ENCODE results near the gene ROBO1. TPM values are rescaled to one million over a fixed set of nuclear protein-coding genes. Genes with fewer than 3 reads are reported as not detected.
"Not testable (repeated sequence)": the region's sequence is repeated elsewhere in the genome, so short reads cannot be mapped to it uniquely, and the experiment has no call there.

Gene ROBO1
- total and polyA plus RNA-seq, 3 experiments from 2014 or later: 0.54 to 0.59 (median 0.55) TPM

DNA sequence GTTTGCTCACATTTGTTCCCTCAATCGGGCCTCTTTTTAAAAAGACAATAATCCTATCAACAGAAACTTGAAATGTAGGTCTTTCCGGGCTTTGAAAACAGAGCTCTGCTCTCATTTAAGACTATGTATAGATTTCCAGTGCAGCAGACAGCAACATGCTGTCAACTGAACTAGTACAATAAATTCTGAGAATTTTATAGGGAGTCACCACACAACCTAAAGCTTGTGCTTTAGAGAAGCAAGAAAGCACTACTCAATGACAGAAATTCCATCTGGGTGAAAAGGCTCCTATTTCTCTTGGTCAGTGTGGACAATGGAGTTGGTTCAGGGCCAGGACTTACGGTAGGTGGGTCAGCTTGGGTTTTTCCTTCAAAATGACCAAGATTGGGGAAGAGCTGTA lies 583.5 kb downstream of the ROBO1 start:
- ChIA-PET POLR2A (no interaction called here), CTCF (interaction anchor here (1.3 kb wide), 1 partner anchor 11 kb away, joined by 3 read pairs; no protein-coding TSS in a partner anchor)
- Mint-ChIP-seq H3K27ac (no peak overlapping the region), H3K4me1 (no peaks in the 10 kb centered on the region), H3K36me3 (no peaks in the 10 kb centered on the region), H3K27me3 (no peaks in the 10 kb centered on the region), H3K4me3 (no peak overlapping the region), H3K9me3 (peaks cover 3 to 21% (median 18%) of the 10 kb centered on the region in 5 donors)
- H3K27ac ChIP-seq (ENCODE audit: low read depth, low read length): no peak overlapping the region
- no peaks in the 10 kb centered on the region for H3K9me3 ChIP-seq (ENCODE audit: low read length)
- no peak overlapping the region for H3K4me3 ChIP-seq (ENCODE audit: low read length)
- no peak for DNase-seq
- no peaks in the 10 kb centered on the region for H3K4me1 ChIP-seq (ENCODE audit: insufficient read depth, low read length)
- H3K36me3 ChIP-seq (ENCODE audit: insufficient read depth, low read length): no peaks in the 10 kb centered on the region
- H3K27me3 ChIP-seq (ENCODE audit: insufficient read depth, low read length, poor library complexity, severe bottlenecking): no peaks in the 10 kb centered on the region

DNA sequence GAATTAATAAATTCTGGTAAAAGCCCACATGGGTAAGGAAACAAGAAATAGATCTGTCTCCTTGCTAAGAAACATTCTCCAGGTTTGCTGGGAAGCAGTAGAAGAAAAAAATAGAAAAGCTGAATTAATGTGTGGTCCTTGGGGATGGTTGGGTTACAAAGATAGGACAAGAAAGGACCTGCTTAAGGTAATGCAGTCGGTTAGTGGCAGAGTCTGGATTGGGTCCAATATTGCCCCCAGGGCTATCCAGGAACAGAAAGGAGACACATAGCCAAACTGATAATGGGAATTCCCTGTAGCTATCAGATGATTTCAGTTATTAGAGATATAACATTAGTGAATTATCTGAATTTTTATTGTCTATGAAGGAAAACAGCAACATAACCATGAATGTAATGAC lies 584.3 kb downstream of the ROBO1 start:
- no peak overlapping the region for H3K27ac ChIP-seq (ENCODE audit: low read depth, low read length)
- ChIA-PET POLR2A (no interaction called here), CTCF (interaction anchor here (1.3 kb wide), 1 partner anchor 12 kb away, joined by 3 read pairs; no protein-coding TSS in a partner anchor)
- H3K36me3 Mint-ChIP-seq: no peaks in the 10 kb centered on the region
- H3K9me3 ChIP-seq (ENCODE audit: low read length): no peaks in the 10 kb centered on the region
- H3K27me3 ChIP-seq (ENCODE audit: insufficient read depth, low read length, poor library complexity, severe bottlenecking): no peaks in the 10 kb centered on the region
- no peak for DNase-seq
- no peaks in the 10 kb centered on the region for H3K36me3 ChIP-seq (ENCODE audit: insufficient read depth, low read length)
- peaks cover 3 to 21% (median 18%) of the 10 kb centered on the region in 5 donors for H3K9me3 Mint-ChIP-seq
- no peak overlapping the region for H3K4me3 Mint-ChIP-seq
- H3K4me1 ChIP-seq (ENCODE audit: insufficient read depth, low read length): no peaks in the 10 kb centered on the region
- H3K4me1 Mint-ChIP-seq: no peaks in the 10 kb centered on the region
- no peaks in the 10 kb centered on the region for H3K27me3 Mint-ChIP-seq
- no peak overlapping the region for H3K4me3 ChIP-seq (ENCODE audit: low read length)
- no peak overlapping the region for H3K27ac Mint-ChIP-seq

DNA sequence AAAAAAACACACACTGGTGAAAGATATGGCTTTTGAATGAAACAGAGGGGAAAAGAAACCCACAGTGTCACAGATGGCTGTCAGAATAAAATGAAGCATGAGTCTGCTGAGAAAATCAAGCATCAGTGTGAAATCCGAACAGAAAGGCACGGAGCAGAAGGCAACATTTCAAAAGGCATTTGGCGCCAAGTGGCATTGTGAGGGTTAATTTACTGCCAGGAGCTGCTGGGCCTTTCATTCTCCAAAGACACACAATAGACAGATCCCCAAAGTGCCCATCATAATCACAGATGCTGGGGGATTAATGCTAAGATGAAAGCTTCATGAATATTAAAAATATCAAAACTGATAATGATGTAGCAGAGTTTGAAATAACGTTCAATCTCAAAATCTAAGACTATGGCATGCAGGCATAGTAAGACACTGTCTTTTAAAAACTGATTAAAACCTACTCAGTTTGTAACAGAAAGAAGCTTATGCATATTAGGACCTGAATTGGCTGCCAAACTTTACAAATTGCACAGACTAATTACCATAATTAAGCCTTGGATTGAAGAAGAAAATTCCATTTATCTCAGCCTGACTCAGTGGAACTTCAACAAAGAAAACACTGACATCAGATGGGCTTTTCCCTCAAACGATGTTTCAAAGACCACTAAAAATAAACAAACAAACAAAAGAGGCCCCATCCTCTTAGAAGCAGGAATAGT lies 589.2 kb downstream of the ROBO1 start:
- Histone ChIP-seq H3K36me3 (ENCODE audit: insufficient read depth, low read length) (no peaks in the 10 kb centered on the region), H3K27ac (ENCODE audit: low read depth, low read length) (no peak overlapping the region), H3K9me3 (ENCODE audit: low read length) (no peaks in the 10 kb centered on the region), H3K4me3 (ENCODE audit: low read length) (no peak overlapping the region), H3K27me3 (ENCODE audit: insufficient read depth, low read length, poor library complexity, severe bottlenecking) (no peaks in the 10 kb centered on the region), H3K4me1 (ENCODE audit: insufficient read depth, low read length) (no peaks in the 10 kb centered on the region)
- Mint-ChIP-seq H3K36me3 (no peaks in the 10 kb centered on the region), H3K4me1 (no peaks in the 10 kb centered on the region), H3K27ac (no peak overlapping the region), H3K4me3 (no peak overlapping the region), H3K27me3 (no peaks in the 10 kb centered on the region), H3K9me3 (peaks cover 3 to 19% (median 16%) of the 10 kb centered on the region in 5 donors)
- CTCF ChIA-PET: no interaction called here
- DNase-seq: no peak
- POLR2A ChIA-PET: no interaction called here

DNA sequence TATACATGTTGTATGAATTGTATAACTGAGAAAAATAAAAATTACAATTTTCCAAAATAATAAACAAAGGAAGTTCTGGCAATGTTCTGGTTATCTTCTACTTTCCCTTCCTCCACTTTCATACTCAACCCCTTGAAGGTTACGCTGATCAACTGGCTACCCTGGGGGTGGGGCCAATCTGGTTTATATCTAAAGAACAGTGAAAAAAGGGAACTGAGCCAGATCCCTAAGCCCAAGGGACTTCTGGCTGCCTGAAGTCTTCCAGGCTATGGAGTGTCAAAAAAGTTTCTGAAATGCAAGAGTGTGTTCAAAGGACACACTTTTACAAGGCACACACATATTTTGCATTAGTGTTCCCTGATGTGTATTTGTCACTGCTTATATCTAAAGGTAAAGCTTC lies 591.9 kb downstream of the ROBO1 start:
- no peaks in the 10 kb centered on the region for H3K4me1 ChIP-seq (ENCODE audit: insufficient read depth, low read length)
- H3K27ac ChIP-seq (ENCODE audit: low read depth, low read length): no peak overlapping the region
- Mint-ChIP-seq H3K9me3 (peaks cover 3 to 13% (median 5%) of the 10 kb centered on the region in 5 donors), H3K27me3 (no peaks in the 10 kb centered on the region), H3K4me3 (no peak overlapping the region), H3K36me3 (no peaks in the 10 kb centered on the region), H3K27ac (no peak overlapping the region), H3K4me1 (no peaks in the 10 kb centered on the region)
- H3K27me3 ChIP-seq (ENCODE audit: insufficient read depth, low read length, poor library complexity, severe bottlenecking): no peaks in the 10 kb centered on the region
- ChIA-PET CTCF (no interaction called here), POLR2A (no interaction called here)
- H3K9me3 ChIP-seq (ENCODE audit: low read length): no peaks in the 10 kb centered on the region
- no peak overlapping the region for H3K4me3 ChIP-seq (ENCODE audit: low read length)
- no peaks in the 10 kb centered on the region for H3K36me3 ChIP-seq (ENCODE audit: insufficient read depth, low read length)
- DNase-seq: no peak

DNA sequence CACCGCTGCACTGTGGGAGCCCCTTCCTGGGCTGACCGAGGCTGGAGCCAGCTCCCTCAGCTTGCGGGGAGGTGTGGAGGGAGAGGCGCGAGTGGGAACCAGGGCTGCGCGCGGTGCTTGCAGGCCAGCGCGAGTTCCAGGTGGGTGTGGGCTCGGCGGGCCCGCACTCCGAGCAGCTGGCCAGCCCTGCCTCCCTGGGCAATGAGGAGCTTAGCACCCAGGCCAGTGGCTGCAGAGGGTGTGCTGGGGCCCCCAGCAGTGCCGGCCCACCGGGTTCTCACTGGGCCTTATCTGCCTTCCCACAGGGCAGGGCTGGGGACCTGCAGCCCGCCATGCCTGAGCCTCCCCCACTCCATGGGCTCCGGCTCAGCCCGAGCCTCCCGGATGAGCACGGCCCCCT lies 594.5 kb downstream of the ROBO1 start:
- H3K27me3 Mint-ChIP-seq; H3K27me3 ChIP-seq (ENCODE audit: insufficient read depth, low read length, poor library complexity, severe bottlenecking); DNase-seq; H3K36me3 ChIP-seq (ENCODE audit: insufficient read depth, low read length); H3K4me3 Mint-ChIP-seq; H3K27ac ChIP-seq (ENCODE audit: low read depth, low read length); H3K36me3 Mint-ChIP-seq; H3K4me1 Mint-ChIP-seq; POLR2A ChIA-PET; H3K9me3 ChIP-seq (ENCODE audit: low read length); H3K27ac Mint-ChIP-seq; H3K4me1 ChIP-seq (ENCODE audit: insufficient read depth, low read length); H3K4me3 ChIP-seq (ENCODE audit: low read length); CTCF ChIA-PET; H3K9me3 Mint-ChIP-seq: not testable (repeated sequence)

DNA sequence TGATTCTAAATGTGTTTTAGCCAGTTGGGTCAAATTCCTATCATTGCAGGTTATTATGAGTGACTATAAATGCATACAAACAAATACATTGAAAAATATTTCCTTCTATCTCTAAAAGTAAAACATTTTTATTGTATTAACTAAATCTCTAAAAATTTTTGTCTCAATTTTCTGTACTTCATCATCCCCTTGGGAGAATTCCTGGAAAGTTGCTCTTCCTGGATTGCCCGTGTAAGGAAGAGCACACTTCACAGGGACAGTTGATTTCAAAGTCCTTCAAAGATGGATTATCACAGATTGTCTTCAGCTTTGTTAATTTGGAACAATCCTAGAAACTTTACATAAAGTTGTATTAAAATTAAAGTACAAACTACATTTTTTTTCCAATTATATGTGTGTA lies 595.6 kb downstream of the ROBO1 start:
- Histone ChIP-seq H3K27me3 (ENCODE audit: insufficient read depth, low read length, poor library complexity, severe bottlenecking) (no peaks in the 10 kb centered on the region), H3K4me1 (ENCODE audit: insufficient read depth, low read length) (no peaks in the 10 kb centered on the region), H3K9me3 (ENCODE audit: low read length) (no peaks in the 10 kb centered on the region), H3K4me3 (ENCODE audit: low read length) (no peak overlapping the region), H3K36me3 (ENCODE audit: insufficient read depth, low read length) (no peaks in the 10 kb centered on the region), H3K27ac (ENCODE audit: low read depth, low read length) (no peak overlapping the region)
- ChIA-PET CTCF (no interaction called here), POLR2A (no interaction called here)
- no peaks in the 10 kb centered on the region for H3K4me1 Mint-ChIP-seq
- DNase-seq: no peak
- H3K27ac Mint-ChIP-seq: no peak overlapping the region
- H3K4me3 Mint-ChIP-seq: no peak overlapping the region
- peaks cover 0 to 14% (median 12%) of the 10 kb centered on the region in 5 donors for H3K9me3 Mint-ChIP-seq
- no peaks in the 10 kb centered on the region for H3K36me3 Mint-ChIP-seq
- H3K27me3 Mint-ChIP-seq: no peaks in the 10 kb centered on the region

DNA sequence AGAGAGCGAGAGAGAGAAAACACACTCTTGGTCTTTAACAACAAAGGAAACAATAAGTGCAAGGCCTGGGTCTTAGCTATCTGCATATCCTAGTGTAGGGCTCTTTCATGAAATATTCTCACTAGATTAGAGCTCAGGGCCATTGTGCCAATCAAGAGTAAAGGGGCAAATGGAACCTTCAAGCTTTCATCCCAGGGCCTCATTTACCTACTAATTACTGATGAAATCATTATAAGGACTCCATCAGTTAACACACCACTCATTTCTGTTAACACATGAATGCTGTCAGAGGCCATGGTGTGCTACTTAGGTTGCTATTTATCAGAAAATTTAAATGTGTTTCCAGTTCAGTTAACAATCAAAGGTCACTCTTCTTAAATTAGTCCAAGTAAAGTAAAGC lies 597.8 kb downstream of the ROBO1 start:
- Histone ChIP-seq H3K4me1 (ENCODE audit: insufficient read depth, low read length) (no peaks in the 10 kb centered on the region), H3K36me3 (ENCODE audit: insufficient read depth, low read length) (no peaks in the 10 kb centered on the region), H3K27ac (ENCODE audit: low read depth, low read length) (no peak overlapping the region), H3K4me3 (ENCODE audit: low read length) (no peak overlapping the region), H3K27me3 (ENCODE audit: insufficient read depth, low read length, poor library complexity, severe bottlenecking) (no peaks in the 10 kb centered on the region), H3K9me3 (ENCODE audit: low read length) (no peaks in the 10 kb centered on the region)
- no peak for DNase-seq
- POLR2A ChIA-PET: no interaction called here
- Mint-ChIP-seq H3K4me1 (no peaks in the 10 kb centered on the region), H3K4me3 (no peak overlapping the region), H3K9me3 (peaks cover 0 to 18% (median 13%) of the 10 kb centered on the region in 5 donors), H3K27me3 (no peaks in the 10 kb centered on the region), H3K27ac (no peak overlapping the region), H3K36me3 (no peaks in the 10 kb centered on the region)
- CTCF ChIA-PET: no interaction called here

DNA sequence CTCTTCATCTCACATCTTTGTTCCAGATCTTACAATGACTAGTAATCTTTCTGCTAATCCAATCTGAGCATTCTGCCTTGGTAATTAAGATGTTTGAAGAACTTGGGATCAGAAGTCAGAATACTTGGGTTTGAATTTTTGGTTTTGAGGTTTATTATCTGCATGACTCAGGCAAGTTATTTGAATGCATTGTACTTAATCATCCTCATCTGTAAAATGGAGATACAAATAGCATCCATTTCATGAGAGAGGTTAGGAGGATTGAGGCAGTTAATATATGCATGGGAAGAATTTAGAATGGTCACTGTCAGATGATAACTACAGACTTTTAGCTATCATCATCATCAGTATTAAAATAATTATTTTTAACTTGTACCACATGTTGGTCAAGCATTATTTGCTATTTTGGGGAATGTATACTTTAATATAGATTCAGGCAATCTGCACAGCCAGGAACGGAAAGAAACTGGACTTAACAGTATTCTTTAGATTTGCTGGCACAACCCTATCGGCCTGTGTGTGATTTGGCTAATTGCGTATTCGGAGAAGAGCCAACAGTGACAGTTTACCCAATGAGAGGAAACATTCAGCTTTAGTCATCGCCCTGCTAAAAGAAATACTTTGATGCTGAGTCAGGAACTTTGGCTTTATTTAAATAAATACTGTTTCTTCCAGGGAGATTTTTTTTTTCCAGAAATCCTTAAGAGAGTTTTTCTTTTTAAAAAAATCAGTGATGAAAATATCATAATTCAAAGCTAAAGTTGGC lies 600.0 kb downstream of the ROBO1 start:
- H3K4me1 ChIP-seq (ENCODE audit: insufficient read depth, low read length): no peaks in the 10 kb centered on the region
- no peak overlapping the region for H3K4me3 Mint-ChIP-seq
- H3K9me3 ChIP-seq (ENCODE audit: low read length): no peaks in the 10 kb centered on the region
- no peak overlapping the region for H3K27ac Mint-ChIP-seq
- peaks cover 4 to 26% (median 12%) of the 10 kb centered on the region in 5 donors for H3K9me3 Mint-ChIP-seq
- H3K4me1 Mint-ChIP-seq: no peaks in the 10 kb centered on the region
- no peak overlapping the region for H3K27ac ChIP-seq (ENCODE audit: low read depth, low read length)
- no peaks in the 10 kb centered on the region for H3K27me3 Mint-ChIP-seq
- DNase-seq: no peak
- CTCF ChIA-PET: no interaction called here
- no peak overlapping the region for H3K4me3 ChIP-seq (ENCODE audit: low read length)
- no peaks in the 10 kb centered on the region for H3K36me3 ChIP-seq (ENCODE audit: insufficient read depth, low read length)
- POLR2A ChIA-PET: no interaction called here
- H3K36me3 Mint-ChIP-seq: no peaks in the 10 kb centered on the region
- H3K27me3 ChIP-seq (ENCODE audit: insufficient read depth, low read length, poor library complexity, severe bottlenecking): no peaks in the 10 kb centered on the region
